DND-41 (cell line): ENCODE data around the gene NARS2.

ENCODE experiments used
- ATAC-seq: fragments of 200-7000 bp; cut with Tn5 transposase; 3 replicates; pipeline ENCODE4 v1.9.1; 2021; ENCODE audit warnings: low read depth; ENCODE audit not compliant: insufficient read depth
- DNase-seq: peaks from one replicate; pipeline ENCODE4 v3.0.0-alpha.2; 2020
- H2AFZ ChIP-seq: 2 replicates; pipeline ENCODE4 v1.6.0; 2012; ENCODE audit warnings: low read depth, low read length
- H3K27ac ChIP-seq: 2 replicates; pipeline ENCODE4 v1.5.1; 2012; ENCODE audit warnings: low read length, inconsistent platforms
- H3K27me3 ChIP-seq: fragments of 200-600 bp; sonication (generic); 2 replicates; pipeline ENCODE4 v1.6.0; 2012; ENCODE audit warnings: low read length, mild to moderate bottlenecking, inconsistent platforms; ENCODE audit not compliant: insufficient read depth, poor library complexity
- H3K36me3 ChIP-seq: 2 replicates; pipeline ENCODE4 v1.5.1; 2012; ENCODE audit warnings: low read length, inconsistent platforms; ENCODE audit not compliant: insufficient read depth
- H3K4me1 ChIP-seq: 2 replicates; pipeline ENCODE4 v1.5.1; 2012; ENCODE audit warnings: mild to moderate bottlenecking, low read length; ENCODE audit not compliant: insufficient read depth
- H3K4me2 ChIP-seq: 2 replicates; pipeline ENCODE4 v1.6.0; 2012; ENCODE audit warnings: mild to moderate bottlenecking, moderate library complexity, low read length, inconsistent platforms; ENCODE audit not compliant: insufficient read depth
- H3K4me3 ChIP-seq, 2 experiments: fragments of 200-600 bp in 1 of 2; shearing (Covaris generic) in 1 of 2; 2 replicates each; pipeline ENCODE4 v1.5.1; 2012 to 2016; ENCODE audit warnings: inconsistent platforms in 2 of 2, low read length in 2 of 2, mild to moderate bottlenecking in 2 of 2, low read depth in 1 of 2, moderate library complexity in 1 of 2
- H3K79me2 ChIP-seq: 2 replicates; pipeline ENCODE4 v1.6.0; 2012; ENCODE audit warnings: low read length, inconsistent platforms; ENCODE audit not compliant: insufficient read depth
- H3K9ac ChIP-seq: 2 replicates; pipeline ENCODE4 v1.6.0; 2012; ENCODE audit warnings: low read depth, mild to moderate bottlenecking, inconsistent platforms, low read length, moderate library complexity
- H3K9me3 ChIP-seq: 2 replicates; pipeline ENCODE4 v1.5.1; 2012; ENCODE audit warnings: low read length, moderate library complexity, mild to moderate bottlenecking, inconsistent platforms; ENCODE audit not compliant: insufficient read depth, severe bottlenecking
- H4K20me1 ChIP-seq: 2 replicates; pipeline ENCODE4 v1.6.0; 2012; ENCODE audit warnings: low read length; ENCODE audit not compliant: insufficient read depth
- EZH2 ChIP-seq: IDR thresholded peaks from 3 replicates; pipeline ENCODE4 v1.6.1; 2012; ENCODE audit warnings: borderline replicate concordance, low read depth, mild to moderate bottlenecking, moderate library complexity, low read length, inconsistent platforms; ENCODE audit not compliant: severe bottlenecking
- TF ChIP-seq, protein P1 (sequence below): IDR thresholded peaks from 2 replicates; pipeline ENCODE4 v1.5.1; 2012; ENCODE audit warnings: borderline replicate concordance, low read length, moderate library complexity, mild to moderate bottlenecking; ENCODE audit not compliant: poor library complexity, severe bottlenecking; ENCODE audit errors: extremely low read depth

Gene NARS2

DNA sequence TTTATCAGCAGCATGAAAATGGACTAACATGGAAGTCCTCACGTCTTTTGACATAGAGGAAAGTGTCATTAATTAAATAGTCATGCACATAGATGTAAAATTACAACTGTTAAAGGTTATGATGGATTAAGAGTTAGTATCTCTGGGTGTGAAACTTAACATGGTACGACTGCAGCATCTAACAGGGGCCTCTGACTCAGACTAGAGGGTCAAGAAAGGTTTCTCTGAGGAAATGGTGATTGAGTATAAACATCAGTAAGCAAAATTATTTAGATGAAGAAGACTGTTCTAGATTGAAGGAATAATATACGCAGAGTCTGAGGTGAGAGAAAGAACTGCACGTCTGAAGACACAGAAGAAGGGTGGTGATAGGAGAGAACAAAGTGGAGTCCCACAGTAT is 114.9 kb downstream of the NARS2 start:
- no peak overlapping the region for H2AFZ ChIP-seq
- ATAC-seq, result no peak
- no peak for TF ChIP-seq EZH2
- TF ChIP-seq, protein P1, sequence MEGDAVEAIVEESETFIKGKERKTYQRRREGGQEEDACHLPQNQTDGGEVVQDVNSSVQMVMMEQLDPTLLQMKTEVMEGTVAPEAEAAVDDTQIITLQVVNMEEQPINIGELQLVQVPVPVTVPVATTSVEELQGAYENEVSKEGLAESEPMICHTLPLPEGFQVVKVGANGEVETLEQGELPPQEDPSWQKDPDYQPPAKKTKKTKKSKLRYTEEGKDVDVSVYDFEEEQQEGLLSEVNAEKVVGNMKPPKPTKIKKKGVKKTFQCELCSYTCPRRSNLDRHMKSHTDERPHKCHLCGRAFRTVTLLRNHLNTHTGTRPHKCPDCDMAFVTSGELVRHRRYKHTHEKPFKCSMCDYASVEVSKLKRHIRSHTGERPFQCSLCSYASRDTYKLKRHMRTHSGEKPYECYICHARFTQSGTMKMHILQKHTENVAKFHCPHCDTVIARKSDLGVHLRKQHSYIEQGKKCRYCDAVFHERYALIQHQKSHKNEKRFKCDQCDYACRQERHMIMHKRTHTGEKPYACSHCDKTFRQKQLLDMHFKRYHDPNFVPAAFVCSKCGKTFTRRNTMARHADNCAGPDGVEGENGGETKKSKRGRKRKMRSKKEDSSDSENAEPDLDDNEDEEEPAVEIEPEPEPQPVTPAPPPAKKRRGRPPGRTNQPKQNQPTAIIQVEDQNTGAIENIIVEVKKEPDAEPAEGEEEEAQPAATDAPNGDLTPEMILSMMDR, result no peak
- H3K79me2 ChIP-seq, result no peaks in the 10 kb centered on the region
- H3K27ac ChIP-seq, result no peak overlapping the region
- H3K9ac ChIP-seq, result no peak overlapping the region
- H3K36me3 ChIP-seq, result peaks cover 73% of the 10 kb centered on the region
- no peaks in the 10 kb centered on the region for H3K27me3 ChIP-seq
- DNase-seq, result no peak
- no peak overlapping the region for H3K4me2 ChIP-seq
- H3K4me3 ChIP-seq, result no peak overlapping the region
- H4K20me1 ChIP-seq, result no peaks in the 10 kb centered on the region
- H3K9me3 ChIP-seq, result no peaks in the 10 kb centered on the region
- 0 out of 2 replicates have a peak, but pooled peaks cover 1% of the 10 kb centered on the region for H3K4me1 ChIP-seq

GRCh38 chr11:78457448-78457847 is 117.2 kb downstream of the NARS2 start:
- Histone ChIP-seq H3K4me3 (no peak overlapping the region), H3K27me3 (no peaks in the 10 kb centered on the region), H3K9ac (no peak overlapping the region), H3K36me3 (peaks cover 55% of the 10 kb centered on the region), H4K20me1 (no peaks in the 10 kb centered on the region), H3K79me2 (no peaks in the 10 kb centered on the region), H3K27ac (no peak overlapping the region), H3K4me2 (no peak overlapping the region), H3K4me1 (peaks cover 20% of the 10 kb centered on the region), H3K9me3 (no peaks in the 10 kb centered on the region), H2AFZ (no peak overlapping the region)
- DNase-seq (no peak), ATAC-seq (no peak)
- TF ChIP-seq EZH2, result no peak
- TF ChIP-seq, protein P1, result no peak

GRCh38 chr11:78453140-78453935 is 121.3 kb downstream of the NARS2 start:
- TF ChIP-seq, protein P1, result no peak
- TF ChIP-seq EZH2, result no peak
- H4K20me1 ChIP-seq, result no peaks in the 10 kb centered on the region
- H3K4me1 ChIP-seq, result peaks cover 20% of the 10 kb centered on the region
- no peaks in the 10 kb centered on the region for H3K79me2 ChIP-seq
- H3K9ac ChIP-seq, result no peak overlapping the region
- peak overlapping the region; percentile 69 for H3K27ac ChIP-seq
- peak; percentile 81 for ATAC-seq
- no peaks in the 10 kb centered on the region for H3K27me3 ChIP-seq
- no peaks in the 10 kb centered on the region for H3K9me3 ChIP-seq
- no peak overlapping the region for H2AFZ ChIP-seq
- DNase-seq, result no peak
- H3K4me2 ChIP-seq, result no peak overlapping the region
- no peak overlapping the region for H3K4me3 ChIP-seq
- peaks cover 21% of the 10 kb centered on the region for H3K36me3 ChIP-seq
